Measurements from ENCODE around the gene SRPK1.
"Not testable (repeated sequence)": the region's sequence is repeated elsewhere in the genome, so short reads cannot be mapped to it uniquely, and the experiment has no call there.

The SRPK1 gene

DNA sequence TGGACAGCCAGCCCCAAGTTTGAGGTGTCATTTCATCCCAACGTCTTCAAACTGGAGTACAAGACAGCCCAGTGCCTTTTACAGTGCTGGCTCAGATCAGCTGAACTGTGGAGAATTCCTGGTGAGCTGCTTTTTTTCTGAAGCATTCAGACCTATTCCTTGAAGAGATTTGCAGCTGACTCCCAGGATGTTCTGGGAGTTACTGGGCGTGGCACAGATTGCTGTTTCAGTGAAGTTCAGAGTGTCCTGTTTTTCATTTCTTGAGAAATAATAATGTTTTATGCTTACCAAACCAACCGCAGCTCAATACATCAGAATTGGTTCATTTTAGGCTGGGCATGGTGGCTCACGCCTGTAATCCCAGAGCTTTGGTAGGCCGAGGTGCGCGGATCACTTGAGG lies 33.4 kb upstream of the SRPK1 start:
- peaks cover 74% of the 10 kb centered on the region for H3K36me3 ChIP-seq
- no peak overlapping the region for H3K27ac ChIP-seq
- no peaks in the 10 kb centered on the region for H3K4me1 ChIP-seq (ENCODE audit: control insufficient read depth in 1 of 2, insufficient read depth in 1 of 2, low read depth in 1 of 2, low read length in 1 of 2)
- H3K27me3 ChIP-seq = no peaks in the 10 kb centered on the region
- H3K9me3 ChIP-seq = no peaks in the 10 kb centered on the region
- H3K4me3 ChIP-seq (ENCODE audit: low read depth in 1 of 2, low read length in 1 of 2) = no peak overlapping the region
- TF ChIP-seq CTCF (IDR thresholded peaks at IDR 0.05) = no peak

DNA sequence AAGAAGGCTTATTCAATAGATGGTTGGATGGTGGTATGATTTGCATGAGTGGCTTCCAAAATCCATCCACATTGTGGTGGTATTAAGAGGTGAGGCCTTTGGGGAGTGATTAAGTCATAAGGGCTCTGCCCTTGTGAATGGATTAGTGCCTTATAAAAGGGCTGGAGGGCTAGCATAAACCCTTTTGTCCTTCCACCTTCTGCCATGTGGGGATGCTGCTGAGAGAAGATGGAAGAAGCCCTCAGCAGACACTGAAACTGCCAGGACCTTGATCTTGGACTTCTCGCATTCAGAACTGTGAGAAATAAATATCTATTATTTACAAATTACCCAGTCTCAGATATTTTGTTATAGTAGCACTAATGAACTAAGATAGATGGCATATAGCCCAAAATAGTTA lies 27.8 kb upstream of the SRPK1 start:
- Histone ChIP-seq H3K27me3 (no peaks in the 10 kb centered on the region), H3K36me3 (peaks cover 55% of the 10 kb centered on the region), H3K4me3 (ENCODE audit: low read depth in 1 of 2, low read length in 1 of 2) (no peak overlapping the region), H3K27ac (no peak overlapping the region), H3K9me3 (no peaks in the 10 kb centered on the region), H3K4me1 (ENCODE audit: control insufficient read depth in 1 of 2, insufficient read depth in 1 of 2, low read depth in 1 of 2, low read length in 1 of 2) (no peaks in the 10 kb centered on the region)
- TF ChIP-seq CTCF (IDR thresholded peaks at IDR 0.05) = no peak

DNA sequence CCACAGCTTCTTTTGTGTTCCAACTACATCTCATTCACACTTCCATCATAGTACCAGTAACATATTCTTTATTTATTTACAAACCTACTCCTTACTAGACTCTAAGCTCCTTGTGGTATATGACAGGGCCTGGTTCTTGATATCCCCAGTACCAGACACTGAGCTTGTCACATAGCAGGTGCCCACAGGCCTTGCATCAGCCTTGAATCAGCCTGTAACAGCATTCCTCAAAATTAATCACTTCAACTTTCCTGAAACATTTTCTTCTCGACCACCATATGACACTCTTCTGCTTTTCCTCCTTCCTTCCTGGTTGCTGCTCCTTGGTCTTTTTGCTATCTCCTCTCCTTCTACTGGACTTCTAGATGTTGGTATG lies 24.7 kb upstream of the SRPK1 start:
- no peaks in the 10 kb centered on the region for H3K9me3 ChIP-seq
- H3K27me3 ChIP-seq = no peaks in the 10 kb centered on the region
- no peak for TF ChIP-seq CTCF (IDR thresholded peaks at IDR 0.05)
- peaks cover 43% of the 10 kb centered on the region for H3K36me3 ChIP-seq
- H3K27ac ChIP-seq = no peak overlapping the region
- no peaks in the 10 kb centered on the region for H3K4me1 ChIP-seq (ENCODE audit: control insufficient read depth in 1 of 2, insufficient read depth in 1 of 2, low read depth in 1 of 2, low read length in 1 of 2)
- H3K4me3 ChIP-seq (ENCODE audit: low read depth in 1 of 2, low read length in 1 of 2) = no peak overlapping the region

DNA sequence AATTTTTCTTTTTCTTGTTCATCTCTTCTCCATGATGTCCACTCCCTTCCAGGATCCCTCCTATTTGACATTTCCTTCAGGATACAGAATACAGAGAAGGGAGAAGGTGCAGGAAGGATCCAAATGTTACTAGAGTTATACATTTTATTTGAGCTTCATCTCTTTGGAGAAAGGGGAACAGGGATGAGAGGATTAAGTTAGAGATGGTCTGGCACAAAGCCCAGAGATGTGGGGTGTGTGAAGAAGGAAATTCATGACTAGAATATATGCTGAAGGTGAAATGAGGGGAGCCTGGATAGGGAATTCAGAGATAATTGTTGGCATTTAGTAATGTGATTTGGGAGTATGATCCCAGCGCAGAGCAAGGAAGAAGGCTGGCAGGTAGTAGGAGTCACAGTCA lies 22.5 kb upstream of the SRPK1 start:
- no peak for TF ChIP-seq CTCF (IDR thresholded peaks at IDR 0.05)
- peaks cover 27% of the 10 kb centered on the region for H3K36me3 ChIP-seq
- H3K27ac ChIP-seq = no peak overlapping the region
- no peak overlapping the region for H3K4me3 ChIP-seq (ENCODE audit: low read depth in 1 of 2, low read length in 1 of 2)
- no peaks in the 10 kb centered on the region for H3K27me3 ChIP-seq
- H3K4me1 ChIP-seq (ENCODE audit: control insufficient read depth in 1 of 2, insufficient read depth in 1 of 2, low read depth in 1 of 2, low read length in 1 of 2) = no peaks in the 10 kb centered on the region
- H3K9me3 ChIP-seq = no peaks in the 10 kb centered on the region

DNA sequence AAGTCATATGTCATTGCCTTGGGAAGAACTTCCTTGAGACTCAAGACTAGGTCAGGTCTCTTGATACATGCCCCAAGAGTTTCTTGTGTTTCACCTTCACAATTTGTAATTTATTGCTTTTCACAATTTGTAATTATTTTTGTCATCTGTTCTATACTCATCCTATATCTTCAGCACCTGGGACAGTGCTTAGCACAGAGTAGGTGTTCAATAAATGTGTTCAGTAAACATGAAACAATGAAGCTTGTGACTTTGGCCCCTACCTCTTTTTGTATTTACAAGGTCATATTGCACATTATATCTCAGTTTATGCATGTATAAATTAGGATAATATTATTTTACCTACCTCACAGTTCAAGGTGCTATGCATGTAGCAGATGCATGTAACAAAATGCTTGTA lies 21.5 kb upstream of the SRPK1 start:
- no peak overlapping the region for H3K4me3 ChIP-seq (ENCODE audit: low read depth in 1 of 2, low read length in 1 of 2)
- no peak overlapping the region for H3K27ac ChIP-seq
- no peaks in the 10 kb centered on the region for H3K9me3 ChIP-seq
- TF ChIP-seq CTCF (IDR thresholded peaks at IDR 0.05) = no peak
- no peaks in the 10 kb centered on the region for H3K4me1 ChIP-seq (ENCODE audit: control insufficient read depth in 1 of 2, insufficient read depth in 1 of 2, low read depth in 1 of 2, low read length in 1 of 2)
- peaks cover 27% of the 10 kb centered on the region for H3K36me3 ChIP-seq
- H3K27me3 ChIP-seq = no peaks in the 10 kb centered on the region

- H3K4me1 ChIP-seq (ENCODE audit: control insufficient read depth in 1 of 2, insufficient read depth in 1 of 2, low read depth in 1 of 2, low read length in 1 of 2); H3K27ac ChIP-seq; H3K27me3 ChIP-seq; H3K4me3 ChIP-seq (ENCODE audit: low read depth in 1 of 2, low read length in 1 of 2); H3K9me3 ChIP-seq: not testable (repeated sequence)
- peaks cover 17% of the 10 kb centered on the region for H3K36me3 ChIP-seq
Measured at GRCh38 chr6:35941170-35941569, 20.3 kb upstream of the SRPK1 start.

DNA sequence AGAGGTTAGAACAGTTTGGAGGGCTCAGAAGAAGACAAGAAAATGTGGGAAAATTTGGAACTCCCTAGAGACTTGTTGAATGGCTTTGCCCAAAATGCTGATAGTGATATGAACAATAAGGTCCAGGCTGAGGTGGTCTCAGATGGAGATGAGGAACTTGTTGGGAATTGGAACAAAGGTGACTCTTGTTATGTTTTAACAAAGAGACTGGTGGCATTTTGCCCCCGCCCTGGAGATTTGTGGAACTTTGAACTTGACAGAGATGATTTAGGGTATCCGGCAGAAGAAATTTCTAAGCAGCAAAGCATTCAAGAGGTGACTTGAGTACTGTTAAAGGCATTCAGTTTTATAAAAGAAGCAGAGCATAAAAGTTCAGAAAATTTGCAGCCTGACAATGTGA lies 19.1 kb upstream of the SRPK1 start:
- H3K27ac ChIP-seq; H3K4me3 ChIP-seq (ENCODE audit: low read depth in 1 of 2, low read length in 1 of 2); H3K9me3 ChIP-seq; H3K4me1 ChIP-seq (ENCODE audit: control insufficient read depth in 1 of 2, insufficient read depth in 1 of 2, low read depth in 1 of 2, low read length in 1 of 2); H3K27me3 ChIP-seq: not testable (repeated sequence)
- H3K36me3 ChIP-seq = peaks cover 16% of the 10 kb centered on the region

- H3K9me3 ChIP-seq; H3K27ac ChIP-seq; H3K4me1 ChIP-seq (ENCODE audit: control insufficient read depth in 1 of 2, insufficient read depth in 1 of 2, low read depth in 1 of 2, low read length in 1 of 2); H3K27me3 ChIP-seq; H3K4me3 ChIP-seq (ENCODE audit: low read depth in 1 of 2, low read length in 1 of 2): not testable (repeated sequence)
- H3K36me3 ChIP-seq = peaks cover 16% of the 10 kb centered on the region
Measured at GRCh38 chr6:35939259-35939658, 18.4 kb upstream of the SRPK1 start.

All from neutrophil (primary cell).